NCI-H526 treated with DMSO at 0.1 percent for 48 hours (cell line): ENCODE measurements around the gene GRAMD1A.
"Not testable (repeated sequence)": the region's sequence is repeated elsewhere in the genome, so short reads cannot be mapped to it uniquely, and the experiment has no call there.

Experiments used
- DNase-seq: peaks from one replicate; lab custom pipeline; 2025; lab: John Stamatoyannopoulos, UW

The GRAMD1A gene

DNA sequence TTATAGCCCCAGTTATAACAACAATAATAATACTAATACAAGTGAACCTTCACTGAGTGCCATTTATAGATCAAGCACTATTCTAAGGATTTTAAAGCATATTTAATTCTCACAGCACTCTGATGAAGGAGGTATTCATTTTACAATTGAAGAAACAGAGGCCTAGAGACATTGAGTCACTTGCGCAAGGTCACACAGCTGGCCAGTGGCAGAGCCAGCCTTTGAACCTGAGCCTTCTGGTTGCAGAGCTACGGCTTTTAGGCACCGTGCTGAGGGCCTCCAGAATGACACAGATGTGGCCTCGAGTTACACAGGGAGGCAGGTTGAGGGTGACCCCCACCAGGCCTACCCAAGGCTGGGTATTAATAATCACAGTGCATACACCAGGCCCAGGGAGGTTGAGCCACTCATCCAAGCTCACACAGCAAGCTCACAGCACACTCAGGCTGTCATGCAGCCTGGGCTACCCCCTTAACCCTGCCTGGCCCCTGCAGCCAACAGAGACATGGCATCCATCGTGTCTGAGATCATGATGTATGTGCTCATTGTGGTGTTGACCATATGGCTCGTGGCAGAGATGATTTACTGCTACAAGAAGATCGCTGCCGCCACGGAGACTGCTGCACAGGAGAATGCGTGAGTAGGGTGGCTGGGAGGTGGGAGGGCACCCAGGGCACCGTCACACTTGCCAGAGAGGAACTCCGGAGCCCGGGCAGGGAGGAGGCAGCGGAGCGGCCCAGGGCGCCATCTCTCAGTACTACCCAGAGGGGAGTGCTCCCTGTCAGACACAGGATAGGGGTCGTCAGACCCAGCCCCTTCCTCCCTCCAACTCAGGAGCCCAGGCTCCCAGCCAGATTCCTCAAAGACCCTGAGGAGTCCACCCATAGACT is 38.7 kb downstream of the GRAMD1A start:
- no peak for DNase-seq

DNA sequence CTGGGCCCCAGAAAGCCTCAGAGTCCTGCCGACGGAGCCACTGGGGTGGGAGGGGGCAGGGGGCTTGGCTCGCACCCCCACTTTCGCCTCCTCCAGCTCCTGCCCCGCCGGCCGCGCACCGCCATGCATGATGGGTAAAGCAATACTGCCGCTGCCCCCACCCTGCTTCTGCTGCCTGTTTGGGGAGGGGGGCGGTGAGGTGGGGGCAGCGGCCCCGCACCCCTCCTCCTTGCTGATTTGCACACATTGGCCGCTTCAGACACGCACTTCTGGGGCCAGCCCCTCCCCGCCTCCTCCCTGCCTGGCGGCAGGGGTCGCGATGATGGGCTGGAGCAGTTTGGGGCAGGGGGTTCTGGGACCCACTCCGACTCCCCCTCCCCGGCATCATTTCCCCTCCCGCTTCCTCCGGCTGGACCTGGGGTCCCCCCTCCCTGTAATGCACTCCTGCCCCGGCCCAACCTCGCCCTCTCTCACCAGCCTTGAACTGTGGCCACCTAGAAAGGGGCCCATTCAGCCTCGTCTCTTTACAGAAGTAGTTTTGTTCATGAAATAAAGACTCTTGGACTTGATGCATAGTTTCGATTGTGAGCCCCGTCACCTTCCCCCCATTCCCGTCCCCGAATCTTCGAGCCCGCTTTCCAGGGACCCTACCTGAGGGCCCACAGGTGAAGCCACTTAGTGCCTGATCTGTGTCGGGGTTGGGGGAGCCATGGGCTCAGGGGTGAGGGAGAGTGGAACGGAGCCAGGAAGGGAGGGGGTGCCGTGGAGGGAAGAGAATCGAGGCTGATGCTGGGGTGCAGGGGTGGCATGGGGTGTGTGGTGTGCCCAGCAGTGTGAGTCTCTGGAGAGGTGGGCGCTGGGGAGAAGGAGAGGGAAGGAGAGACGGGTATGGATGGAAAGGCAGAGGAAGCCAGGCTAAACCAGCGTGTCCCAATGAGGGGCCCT is 40.0 kb downstream of the GRAMD1A start:
- DNase-seq: no peak

DNA sequence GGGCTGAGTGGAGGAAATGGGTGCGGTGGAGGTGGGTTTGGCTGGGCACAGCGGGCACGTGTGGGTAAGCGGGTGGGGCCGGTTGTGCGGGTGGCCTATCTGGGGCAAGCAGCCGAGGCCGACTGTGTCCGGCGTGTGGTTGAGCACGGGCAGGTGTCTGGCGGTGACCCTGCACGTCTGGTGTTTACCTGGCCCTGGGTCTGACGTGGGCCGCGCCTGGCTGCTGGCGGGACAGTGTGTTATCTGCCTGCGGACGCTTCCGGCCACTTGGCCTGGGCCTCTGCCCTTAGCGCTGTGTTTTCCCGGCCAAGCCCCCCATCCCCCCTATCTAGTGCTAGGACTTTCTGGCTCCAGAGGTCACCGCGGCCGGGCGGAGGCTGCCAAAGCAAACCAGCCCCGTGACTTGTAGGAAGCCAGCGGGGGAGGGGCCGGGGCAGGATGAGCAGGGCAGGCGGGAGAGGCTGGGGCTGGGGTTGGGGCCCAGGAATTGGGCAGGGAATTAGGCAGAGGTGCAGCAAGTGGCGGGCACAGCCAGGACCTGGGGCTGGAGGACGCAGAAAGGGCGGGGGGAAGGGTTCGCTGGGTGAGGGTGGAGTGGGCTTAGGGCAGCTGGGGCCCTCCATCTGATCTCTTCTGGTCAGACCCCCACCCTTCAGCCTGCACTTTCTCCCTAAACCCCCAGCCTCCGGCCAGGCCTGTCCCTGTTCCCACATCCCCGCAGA is 40.9 kb downstream of the GRAMD1A start:
- no peak for DNase-seq

DNA sequence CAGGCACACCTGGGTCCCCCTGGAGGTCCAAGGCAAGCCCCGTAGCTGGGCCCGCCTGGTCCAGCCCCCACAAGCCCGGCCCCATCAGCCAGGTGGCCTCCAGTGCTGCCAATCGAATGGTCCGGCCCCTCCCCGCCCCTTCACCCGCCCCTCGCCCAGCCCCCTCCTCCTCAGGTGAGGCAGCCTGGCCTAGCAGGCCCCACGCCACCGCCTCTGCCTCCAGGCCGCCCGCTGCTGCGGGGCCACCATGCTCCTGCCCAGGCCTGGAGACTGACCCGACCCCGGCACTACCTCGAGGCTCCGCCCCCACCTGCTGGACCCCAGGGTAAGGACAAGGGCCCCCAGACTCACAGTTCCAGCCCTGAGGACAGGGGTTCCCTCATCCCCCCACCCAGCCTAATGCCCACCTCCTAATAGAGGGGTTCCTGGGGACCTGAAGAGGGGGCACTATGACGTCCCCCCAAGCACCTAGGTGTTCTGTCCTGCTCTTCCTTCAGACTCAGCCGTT is 41.5 kb downstream of the GRAMD1A start, which contains the start of gene HPN:
TSS of gene HPN (plus strand) at position 174 of the 508 bp plus-strand sequence. CDS start 786 bp downstream, outside the sequence.
- DNase-seq: no peak

DNA sequence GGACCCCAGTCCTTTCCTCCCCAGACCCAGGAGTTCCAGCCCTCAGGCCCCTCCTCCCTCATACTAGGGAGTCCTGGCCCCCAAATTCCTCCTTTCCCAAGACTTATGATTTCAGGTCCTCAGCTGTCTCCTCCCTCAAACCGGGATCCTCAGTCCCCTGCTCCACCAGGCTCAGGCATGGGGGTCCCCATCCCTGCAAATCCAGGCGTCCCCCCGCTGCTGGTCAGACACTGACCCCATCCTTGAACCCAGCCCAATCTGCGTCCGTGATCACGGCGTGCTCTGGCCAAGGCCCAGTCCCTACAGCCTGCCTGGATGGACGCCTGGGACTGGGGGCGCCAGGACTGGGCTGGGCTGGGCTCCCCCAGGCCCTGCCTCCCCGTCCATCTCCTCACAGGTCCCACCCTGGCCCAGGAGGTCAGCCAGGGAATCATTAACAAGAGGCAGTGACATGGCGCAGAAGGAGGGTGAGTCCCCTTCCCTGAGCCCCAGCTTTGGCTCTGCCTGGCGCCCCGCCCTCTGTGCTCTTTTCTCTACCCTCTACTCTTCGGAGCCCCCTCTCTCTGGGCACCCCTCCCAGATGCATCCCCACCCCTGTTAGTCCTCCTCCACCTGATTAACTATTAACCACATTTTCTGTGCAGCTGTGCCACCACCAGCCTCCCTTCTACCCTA is 42.1 kb downstream of the GRAMD1A start:
- DNase-seq: no peak

DNA sequence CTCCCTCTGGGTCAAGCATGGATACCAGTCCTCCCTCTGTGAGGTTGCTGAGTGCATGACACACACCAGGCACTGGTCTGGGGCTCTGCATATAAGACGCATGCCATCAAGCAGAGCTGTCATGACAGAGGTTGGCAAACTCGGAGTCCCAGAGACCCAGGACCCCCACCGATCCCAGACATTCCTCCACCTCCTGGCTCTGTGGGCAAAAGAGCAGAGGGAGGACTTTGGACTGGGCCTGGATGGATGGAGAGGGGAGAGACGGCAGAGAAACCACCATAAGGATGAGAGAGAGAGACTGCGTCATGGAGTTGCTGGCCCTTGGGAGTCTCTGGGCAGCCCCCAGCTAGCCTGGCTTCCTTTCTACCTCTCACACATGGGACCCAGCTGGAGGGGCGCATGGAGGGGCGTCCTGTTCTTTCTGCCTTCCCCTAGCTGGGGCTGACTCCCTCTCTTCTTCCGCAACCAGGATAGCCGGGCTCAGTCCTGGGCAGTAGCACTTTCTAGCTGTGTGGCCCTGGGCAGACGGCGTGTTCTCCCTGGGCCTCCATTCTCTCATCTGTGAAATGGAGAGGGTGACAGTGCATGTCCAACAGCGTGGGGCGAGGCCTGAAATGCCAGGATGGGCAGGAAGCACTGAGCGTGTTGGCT is 43.0 kb downstream of the GRAMD1A start:
- DNase-seq: no peak

DNA sequence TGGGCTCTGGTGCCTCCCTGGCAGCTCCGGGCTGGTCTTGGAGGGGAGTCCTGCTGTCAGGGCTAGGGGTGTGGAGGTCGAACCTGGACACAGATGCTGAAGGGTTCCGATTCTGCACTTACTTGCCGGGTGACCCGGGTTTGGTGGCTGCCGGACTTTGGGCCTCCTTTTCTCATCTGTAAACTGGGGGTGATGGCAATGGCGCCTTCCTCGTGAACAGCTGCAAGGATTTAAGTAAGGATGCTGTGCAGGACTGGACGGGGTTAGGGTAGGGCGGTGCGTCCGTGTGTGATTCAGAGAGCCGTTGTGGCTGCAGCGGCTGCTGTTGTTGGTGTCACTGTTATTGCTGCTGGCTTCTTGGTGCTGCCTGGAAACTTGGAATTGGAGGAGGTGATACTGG is 43.8 kb downstream of the GRAMD1A start:
- no peak for DNase-seq

DNA sequence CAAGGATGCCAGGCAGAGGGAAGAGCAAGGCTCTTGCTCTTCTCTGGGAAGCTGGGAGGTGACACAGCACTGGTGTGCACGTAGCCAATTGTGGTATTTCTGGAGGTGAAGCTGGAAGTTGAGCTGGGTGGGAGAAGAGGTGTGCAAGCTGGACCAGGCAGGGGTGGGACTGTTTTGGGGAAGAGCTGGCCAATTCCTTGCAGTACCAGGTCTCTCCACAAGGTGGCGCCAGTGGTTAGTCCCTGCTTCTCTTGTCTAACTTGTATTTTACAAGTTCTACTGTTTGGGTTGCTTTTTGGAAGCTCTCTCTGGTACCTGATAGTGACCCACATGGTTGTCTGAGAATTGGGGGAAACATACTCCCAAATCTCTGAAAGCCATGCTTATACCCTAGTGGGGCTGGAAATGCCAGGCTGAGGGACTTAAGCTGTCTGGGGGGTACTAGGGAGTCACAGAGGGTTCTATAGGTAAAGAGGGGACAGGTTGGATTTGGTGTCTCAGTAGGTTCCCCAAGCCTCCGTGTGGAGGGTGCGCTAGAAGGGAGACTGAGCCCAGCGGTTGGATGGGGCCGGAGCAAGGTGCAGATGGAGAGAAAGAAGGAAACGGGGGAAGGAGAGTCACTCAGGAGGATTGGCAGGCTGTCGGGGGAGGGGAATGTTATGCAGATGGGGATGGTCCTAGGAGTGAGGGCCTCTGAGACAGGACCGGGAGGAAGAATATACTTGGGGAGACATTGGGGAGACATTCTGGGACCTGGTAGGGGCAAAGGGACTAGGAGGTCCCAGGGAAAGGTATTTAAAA is 44.4 kb downstream of the GRAMD1A start:
- peak; percentile 17 for DNase-seq

DNA sequence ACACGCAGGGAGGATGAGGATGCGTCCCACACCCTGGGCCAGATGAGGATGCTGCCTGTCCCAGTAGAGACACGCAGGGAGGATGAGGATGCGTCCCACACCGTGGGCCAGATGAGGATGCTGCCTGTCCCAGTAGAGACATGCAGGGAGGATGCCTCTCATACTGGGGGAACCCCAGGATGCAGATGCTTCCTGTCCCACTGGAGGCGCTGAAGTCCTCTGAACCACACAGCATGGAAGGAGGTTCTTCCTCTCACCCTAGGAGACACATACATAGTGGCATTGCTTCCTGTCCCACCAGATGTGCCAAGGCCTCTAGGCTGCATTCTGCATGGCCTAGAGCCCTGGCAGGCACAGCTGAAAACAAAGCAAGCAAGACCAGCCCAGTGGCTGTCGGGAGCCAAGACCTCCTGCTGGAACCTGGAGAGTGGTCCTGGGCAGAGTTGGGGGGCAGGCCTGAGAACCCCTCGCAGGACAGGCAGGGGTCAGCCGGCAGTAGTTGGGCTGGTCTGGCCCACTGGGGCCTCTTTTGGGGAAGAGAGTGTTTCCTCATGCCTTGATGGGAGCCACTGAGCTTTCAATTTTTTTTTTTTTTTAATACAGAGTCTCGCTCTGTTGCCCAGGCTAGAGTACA is 45.7 kb downstream of the GRAMD1A start:
- DNase-seq: no peak

DNA sequence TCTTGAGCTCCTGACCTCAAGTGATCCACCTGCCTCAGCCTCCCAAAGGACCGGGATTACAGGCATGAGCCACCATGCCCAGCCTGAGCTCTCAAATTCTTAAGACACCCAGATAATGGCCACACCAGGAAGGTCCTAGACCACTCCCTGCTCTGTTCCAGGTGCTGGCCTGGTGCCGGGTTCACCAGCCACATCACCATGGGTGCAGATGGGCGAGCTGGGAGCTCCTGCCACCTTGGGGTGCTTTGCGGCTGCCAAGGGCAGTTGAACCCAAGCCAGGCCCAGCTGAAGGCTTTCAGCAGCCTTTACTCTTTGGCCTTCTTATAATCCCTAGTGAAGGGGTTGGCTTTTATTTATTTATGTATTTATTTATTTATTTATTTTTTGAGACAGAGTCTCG is 46.3 kb downstream of the GRAMD1A start:
- no peak for DNase-seq

DNA sequence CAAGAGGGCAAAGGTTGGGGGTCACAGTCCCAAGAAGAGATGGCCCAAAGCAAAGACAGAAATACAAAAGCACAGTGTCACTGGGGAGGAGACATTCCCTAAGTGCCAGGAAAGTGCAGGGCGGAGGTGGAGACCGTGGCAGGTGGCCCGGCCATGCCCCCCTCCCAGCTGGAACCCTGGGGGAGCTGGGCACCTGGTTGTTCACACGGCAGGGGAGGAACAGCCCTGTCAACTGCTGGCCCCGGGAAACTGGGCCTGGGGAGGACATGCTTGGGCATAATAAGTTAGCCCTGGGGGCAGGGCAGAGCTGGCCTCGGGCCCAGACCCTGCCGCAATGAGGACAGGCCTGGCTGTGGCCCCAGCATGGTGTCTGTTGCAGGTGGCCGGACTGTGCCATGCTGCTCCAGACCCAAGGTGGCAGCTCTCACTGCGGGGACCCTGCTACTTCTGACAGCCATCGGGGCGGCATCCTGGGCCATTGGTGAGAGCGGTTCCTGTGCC is 48.8 kb downstream of the GRAMD1A start:
- DNase-seq: no peak

DNA sequence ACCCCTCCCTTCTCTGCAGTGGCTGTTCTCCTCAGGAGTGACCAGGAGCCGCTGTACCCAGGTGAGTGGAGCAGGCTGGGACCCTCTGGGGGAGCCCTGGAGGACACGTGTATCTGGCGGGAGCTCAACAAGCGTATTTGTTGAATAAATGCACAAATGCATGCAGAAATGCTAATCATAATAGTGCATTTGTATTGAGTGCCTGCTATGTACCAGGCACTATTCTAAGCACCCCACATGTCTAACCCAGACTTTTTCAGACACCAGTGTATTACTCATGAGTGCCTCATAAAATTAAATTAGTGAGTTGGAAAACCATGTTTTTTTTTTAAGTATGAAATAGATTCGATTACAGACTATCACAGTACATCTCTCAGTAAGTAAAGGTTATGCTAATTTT is 49.3 kb downstream of the GRAMD1A start:
- DNase-seq: no peak

DNA sequence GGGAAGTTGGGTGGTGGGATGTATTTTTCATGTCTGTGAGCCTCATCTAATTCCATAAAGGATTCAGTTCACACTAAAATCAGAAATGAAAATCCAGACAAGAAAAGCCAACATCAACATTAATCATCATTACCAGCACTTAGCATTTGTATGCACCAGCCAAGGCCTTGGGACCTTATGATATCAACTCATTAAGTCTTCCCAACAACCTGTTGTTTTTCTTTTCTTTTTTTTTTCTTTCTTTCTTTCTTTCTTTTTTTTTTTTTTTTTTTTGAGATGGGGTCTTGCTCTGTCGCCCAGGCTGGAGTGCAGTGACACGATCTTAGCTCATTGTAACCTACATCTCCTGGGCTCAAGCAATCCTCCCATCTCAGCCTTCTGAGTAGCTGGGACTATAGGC is 50.5 kb downstream of the GRAMD1A start:
- not testable (repeated sequence) for DNase-seq

DNA sequence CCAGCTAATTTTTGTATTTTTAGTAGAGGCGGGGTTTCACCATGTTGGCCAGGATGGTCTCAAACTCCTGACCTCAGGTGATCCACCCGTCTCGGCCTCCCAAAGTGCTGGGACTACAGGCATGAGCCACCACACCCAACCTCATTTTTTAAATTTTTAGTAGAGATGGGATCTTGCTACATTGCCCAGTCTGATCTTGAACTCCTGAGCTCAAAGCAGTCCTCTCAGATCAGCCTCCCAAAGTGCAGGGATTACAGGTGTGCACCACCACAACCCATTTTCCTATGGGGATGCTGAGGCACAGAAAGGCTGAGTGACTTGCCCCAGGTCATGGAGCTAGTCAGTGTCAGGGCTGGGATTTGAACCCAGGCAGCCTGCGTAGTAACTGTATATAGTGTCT is 51.1 kb downstream of the GRAMD1A start:
- DNase-seq: not testable (repeated sequence)

DNA sequence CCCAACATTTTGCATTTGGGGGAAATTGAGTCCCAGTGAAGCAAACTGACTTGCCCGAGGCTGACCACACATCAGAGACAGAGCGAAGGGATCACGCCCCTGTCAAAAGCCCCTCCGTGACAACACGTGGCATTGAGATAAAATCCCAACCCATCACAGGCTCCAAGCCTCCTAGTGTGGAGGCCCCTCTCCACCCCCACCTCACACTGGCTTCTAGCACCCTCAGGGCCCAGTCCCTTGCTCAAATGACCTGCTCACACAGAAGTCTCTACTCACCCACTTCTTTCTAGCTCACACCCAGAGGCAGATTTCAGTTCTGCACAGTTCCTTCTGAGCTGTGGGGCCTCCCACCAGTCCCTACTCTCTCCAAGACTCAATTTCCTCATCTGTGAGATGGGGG is 51.7 kb downstream of the GRAMD1A start:
- DNase-seq: no peak

DNA sequence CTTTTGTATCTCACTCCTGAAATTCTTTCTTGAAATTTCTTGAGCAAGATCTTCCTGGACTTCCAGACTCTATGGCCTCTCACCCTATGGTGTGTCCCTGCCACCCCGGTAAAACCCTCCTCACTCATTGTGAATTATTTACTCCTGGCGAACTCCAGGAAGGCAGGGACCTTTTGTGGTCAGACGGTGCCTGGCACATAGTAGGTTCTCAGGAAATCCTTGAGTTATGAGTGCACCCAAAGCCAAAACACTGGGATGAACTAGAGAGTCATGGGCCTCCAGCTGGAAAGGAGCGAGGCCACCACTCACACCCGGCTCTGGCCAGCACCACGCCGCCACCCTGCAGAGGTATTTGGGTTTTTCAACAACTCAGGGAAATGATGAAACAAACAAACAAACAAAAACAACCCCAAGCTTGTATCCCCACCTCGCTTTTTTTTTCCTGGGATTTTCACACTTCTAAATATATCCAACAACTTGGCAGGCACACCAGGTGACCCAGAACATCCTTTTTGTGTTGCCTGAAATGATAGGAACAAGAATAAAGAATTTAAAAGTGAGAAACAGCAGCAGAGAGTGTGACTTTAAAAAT is 52.6 kb downstream of the GRAMD1A start:
- DNase-seq: no peak

DNA sequence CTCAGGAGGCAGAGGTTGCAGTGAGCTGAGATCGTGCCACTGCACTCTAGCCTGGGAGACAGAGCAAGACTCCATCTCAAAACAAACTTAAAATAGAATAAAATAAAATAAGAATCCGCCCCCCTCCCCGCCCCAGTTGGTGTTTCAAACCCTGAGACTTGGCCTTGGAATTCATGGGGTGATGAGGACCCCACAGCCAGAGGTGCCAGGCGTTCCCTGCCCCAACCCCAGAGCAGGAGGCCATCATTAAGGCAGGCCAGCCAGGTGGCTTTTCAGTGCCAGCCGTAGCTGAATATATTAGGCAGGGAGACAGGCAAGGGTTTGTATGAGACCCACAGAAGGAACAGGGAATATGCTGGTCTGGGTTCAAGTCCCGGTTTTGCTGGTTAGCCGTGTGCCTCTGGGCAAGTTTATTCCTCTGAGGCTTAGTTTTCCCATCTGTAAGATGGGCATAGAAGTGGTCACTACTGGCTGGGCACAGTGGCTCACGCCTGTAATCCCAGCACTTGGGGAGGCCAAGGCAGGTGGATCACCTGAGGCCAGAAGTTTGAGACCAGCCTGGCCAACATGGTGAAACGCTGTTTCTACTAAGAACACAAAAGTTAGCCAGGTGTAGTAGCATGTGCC is 53.7 kb downstream of the GRAMD1A start:
- no peak for DNase-seq

DNA sequence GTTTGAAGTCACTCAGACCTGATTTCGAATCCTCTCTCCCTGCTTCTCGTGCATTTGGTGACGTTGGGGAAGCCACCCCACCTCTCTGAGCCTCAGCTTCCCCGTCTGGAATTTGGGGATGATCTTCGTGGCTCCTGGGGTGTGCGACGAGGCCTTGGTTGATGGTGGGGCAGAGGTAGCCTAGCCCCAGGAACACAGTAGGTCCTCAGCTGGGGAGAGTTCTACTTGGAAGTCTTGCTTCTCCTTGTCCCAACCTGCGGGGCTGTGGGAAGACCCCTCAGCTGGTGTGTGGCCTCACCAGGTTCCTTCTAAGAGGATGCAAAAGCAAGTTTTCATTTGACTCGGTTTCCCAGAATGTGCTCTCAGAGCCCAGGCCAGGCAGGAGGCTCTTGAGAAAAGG is 54.5 kb downstream of the GRAMD1A start:
- no peak for DNase-seq
